ENCODE results near the gene BAG1. TPM values are rescaled to one million over a fixed set of nuclear protein-coding genes. Genes with fewer than 3 reads are reported as not detected.
A peak's percentile ranks its signal among the peaks of the same experiment; 100 is the strongest.

The BAG1 gene
- total and polyA plus RNA-seq, 2 of the 13 experiments (the other 11 are each of a cell fraction or from before 2014, with no cell fraction given): 23.1 to 59.5 TPM

DNA sequence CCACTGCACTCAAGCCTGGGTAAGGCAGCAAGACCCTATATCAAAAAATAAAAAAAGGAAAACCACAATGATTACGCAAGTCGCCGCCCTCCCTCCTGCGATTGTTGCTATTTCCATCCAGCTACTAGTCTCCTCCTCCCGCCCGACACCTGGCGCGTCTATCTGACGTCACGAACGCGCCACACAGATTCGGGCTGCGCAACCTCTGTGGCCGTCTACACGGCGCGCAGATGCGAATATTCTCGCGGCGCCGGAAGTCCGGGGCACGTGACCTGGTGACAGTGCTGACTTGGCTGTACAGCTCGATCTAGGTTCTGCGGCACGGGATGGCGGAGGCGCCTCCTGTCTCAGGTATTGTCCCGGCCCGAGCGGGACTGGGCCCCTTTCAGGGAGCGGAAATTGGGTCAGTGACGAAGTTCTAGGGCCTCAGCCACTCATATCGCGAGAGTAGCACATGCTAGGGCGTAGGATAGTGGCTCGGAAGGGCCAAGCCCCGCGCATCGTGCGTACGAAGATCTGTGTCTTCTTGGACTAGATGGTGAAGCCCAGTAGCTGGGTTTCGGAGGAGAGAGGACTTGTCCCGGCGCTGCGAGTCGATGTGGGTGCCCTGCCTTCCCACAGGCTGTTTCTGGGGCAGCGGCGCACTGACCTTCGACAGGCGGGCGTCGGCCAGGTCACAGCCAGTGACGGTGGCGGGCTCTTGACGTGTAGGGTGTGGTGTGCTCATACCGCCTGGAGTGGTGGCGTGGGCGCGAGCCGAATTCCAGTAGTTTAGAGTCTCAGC is 25.9 kb upstream of the BAG1 start, which contains the start of gene NFX1 (continued):
- TF ChIP-seq, protein P1, sequence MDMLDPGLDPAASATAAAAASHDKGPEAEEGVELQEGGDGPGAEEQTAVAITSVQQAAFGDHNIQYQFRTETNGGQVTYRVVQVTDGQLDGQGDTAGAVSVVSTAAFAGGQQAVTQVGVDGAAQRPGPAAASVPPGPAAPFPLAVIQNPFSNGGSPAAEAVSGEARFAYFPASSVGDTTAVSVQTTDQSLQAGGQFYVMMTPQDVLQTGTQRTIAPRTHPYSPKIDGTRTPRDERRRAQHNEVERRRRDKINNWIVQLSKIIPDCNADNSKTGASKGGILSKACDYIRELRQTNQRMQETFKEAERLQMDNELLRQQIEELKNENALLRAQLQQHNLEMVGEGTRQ (IDR thresholded peaks at IDR 0.05; ENCODE audit: low read depth, low read length): peak; percentile 96
- TF ChIP-seq, protein P1 (CRISPR knock-in tag; IDR thresholded peaks at IDR 0.05; ENCODE audit: borderline replicate concordance): peak; percentile 99
- no peak for TF ChIP-seq EZH2 (conservative IDR thresholded peaks at IDR 0.05; ENCODE audit: low read depth, low read length)
- TF ChIP-seq SAP130 (CRISPR knock-in tag; IDR thresholded peaks at IDR 0.05; ENCODE audit: low read depth): peak; percentile 99
- no peak for TF ChIP-seq PCBP2 (optimal IDR thresholded peaks at IDR 0.05; ENCODE audit: low read depth, low read length, poor library complexity, severe bottlenecking)
- peak; percentile 90 for TF ChIP-seq ZNF138 (CRISPR knock-in tag; IDR thresholded peaks at IDR 0.05; ENCODE audit: low read depth)
- TF ChIP-seq, protein P2, sequence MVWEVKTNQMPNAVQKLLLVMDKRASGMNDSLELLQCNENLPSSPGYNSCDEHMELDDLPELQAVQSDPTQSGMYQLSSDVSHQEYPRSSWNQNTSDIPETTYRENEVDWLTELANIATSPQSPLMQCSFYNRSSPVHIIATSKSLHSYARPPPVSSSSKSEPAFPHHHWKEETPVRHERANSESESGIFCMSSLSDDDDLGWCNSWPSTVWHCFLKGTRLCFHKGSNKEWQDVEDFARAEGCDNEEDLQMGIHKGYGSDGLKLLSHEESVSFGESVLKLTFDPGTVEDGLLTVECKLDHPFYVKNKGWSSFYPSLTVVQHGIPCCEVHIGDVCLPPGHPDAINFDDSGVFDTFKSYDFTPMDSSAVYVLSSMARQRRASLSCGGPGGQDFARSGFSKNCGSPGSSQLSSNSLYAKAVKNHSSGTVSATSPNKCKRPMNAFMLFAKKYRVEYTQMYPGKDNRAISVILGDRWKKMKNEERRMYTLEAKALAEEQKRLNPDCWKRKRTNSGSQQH (CRISPR knock-in tag; IDR thresholded peaks at IDR 0.05; ENCODE audit: low read depth): peak; percentile 62; the same call in 1 of the 2 replicates
- peak; percentile 56; the same call in 1 of the 2 replicates for TF ChIP-seq RARA (CRISPR knock-in tag; IDR thresholded peaks at IDR 0.05)
- TF ChIP-seq ZNF235 (CRISPR knock-in tag; IDR thresholded peaks at IDR 0.05; ENCODE audit: borderline replicate concordance): peak; percentile 68
- TF ChIP-seq, protein P3, sequence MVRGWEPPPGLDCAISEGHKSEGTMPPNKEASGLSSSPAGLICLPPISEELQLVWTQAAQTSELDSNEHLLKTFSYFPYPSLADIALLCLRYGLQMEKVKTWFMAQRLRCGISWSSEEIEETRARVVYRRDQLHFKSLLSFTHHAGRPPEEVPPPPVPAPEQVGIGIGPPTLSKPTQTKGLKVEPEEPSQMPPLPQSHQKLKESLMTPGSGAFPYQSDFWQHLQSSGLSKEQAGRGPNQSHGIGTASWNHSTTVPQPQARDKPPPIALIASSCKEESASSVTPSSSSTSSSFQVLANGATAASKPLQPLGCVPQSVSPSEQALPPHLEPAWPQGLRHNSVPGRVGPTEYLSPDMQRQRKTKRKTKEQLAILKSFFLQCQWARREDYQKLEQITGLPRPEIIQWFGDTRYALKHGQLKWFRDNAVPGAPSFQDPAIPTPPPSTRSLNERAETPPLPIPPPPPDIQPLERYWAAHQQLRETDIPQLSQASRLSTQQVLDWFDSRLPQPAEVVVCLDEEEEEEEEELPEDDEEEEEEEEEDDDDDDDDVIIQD (CRISPR knock-in tag; IDR thresholded peaks at IDR 0.05; ENCODE audit: low read depth): 0 out of 2 replicates have a peak, but pooled peaks have one; percentile 34
- no peak for TF ChIP-seq MBD4 (IDR thresholded peaks at IDR 0.05; ENCODE audit: borderline replicate concordance, low read length)
- TF ChIP-seq ZFP36L1 (CRISPR knock-in tag; IDR thresholded peaks at IDR 0.05): peak; percentile 92
- peak; percentile 91 for TF ChIP-seq POLR2G (IDR thresholded peaks at IDR 0.05; ENCODE audit: low read depth, low read length)
- TF ChIP-seq ZFY (CRISPR knock-in tag; IDR thresholded peaks at IDR 0.05): peak; percentile 81
- TF ChIP-seq, protein P4, sequence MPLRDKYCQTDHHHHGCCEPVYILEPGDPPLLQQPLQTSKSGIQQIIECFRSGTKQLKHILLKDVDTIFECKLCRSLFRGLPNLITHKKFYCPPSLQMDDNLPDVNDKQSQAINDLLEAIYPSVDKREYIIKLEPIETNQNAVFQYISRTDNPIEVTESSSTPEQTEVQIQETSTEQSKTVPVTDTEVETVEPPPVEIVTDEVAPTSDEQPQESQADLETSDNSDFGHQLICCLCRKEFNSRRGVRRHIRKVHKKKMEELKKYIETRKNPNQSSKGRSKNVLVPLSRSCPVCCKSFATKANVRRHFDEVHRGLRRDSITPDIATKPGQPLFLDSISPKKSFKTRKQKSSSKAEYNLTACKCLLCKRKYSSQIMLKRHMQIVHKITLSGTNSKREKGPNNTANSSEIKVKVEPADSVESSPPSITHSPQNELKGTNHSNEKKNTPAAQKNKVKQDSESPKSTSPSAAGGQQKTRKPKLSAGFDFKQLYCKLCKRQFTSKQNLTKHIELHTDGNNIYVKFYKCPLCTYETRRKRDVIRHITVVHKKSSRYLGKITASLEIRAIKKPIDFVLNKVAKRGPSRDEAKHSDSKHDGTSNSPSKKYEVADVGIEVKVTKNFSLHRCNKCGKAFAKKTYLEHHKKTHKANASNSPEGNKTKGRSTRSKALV (CRISPR knock-in tag; IDR thresholded peaks at IDR 0.05): 0 out of 2 replicates have a peak, but pooled peaks have one; percentile 67
- TF ChIP-seq ZNF549 (CRISPR knock-in tag; IDR thresholded peaks at IDR 0.05): no peak
- peak; percentile 75; the same call in 1 of the 2 replicates for TF ChIP-seq ZNF441 (CRISPR knock-in tag; IDR thresholded peaks at IDR 0.05; ENCODE audit: borderline replicate concordance)
- no peak for TF ChIP-seq ZNF24 (IDR thresholded peaks at IDR 0.05)
- TF ChIP-seq AGO2 (optimal IDR thresholded peaks at IDR 0.05; ENCODE audit: low read depth, low read length): peak; percentile 83
- peak; percentile 50; the same call in 1 of the 2 replicates for TF ChIP-seq ONECUT2 (CRISPR knock-in tag; IDR thresholded peaks at IDR 0.05)
- TF ChIP-seq, protein P5, sequence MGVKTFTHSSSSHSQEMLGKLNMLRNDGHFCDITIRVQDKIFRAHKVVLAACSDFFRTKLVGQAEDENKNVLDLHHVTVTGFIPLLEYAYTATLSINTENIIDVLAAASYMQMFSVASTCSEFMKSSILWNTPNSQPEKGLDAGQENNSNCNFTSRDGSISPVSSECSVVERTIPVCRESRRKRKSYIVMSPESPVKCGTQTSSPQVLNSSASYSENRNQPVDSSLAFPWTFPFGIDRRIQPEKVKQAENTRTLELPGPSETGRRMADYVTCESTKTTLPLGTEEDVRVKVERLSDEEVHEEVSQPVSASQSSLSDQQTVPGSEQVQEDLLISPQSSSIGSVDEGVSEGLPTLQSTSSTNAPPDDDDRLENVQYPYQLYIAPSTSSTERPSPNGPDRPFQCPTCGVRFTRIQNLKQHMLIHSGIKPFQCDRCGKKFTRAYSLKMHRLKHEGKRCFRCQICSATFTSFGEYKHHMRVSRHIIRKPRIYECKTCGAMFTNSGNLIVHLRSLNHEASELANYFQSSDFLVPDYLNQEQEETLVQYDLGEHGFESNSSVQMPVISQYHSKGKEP (CRISPR knock-in tag; IDR thresholded peaks at IDR 0.05): 0 out of 2 replicates have a peak, but pooled peaks have one; percentile 10

All from HepG2 (cell line).